Activated naive CD4-positive, alpha-beta T cell treated with Interleukin-2 at 50 U/mL for 16 hours (primary cell): ENCODE data around the gene ADGRA1.
"Not testable (repeated sequence)": the region's sequence is repeated elsewhere in the genome, so short reads cannot be mapped to it uniquely, and the experiment has no call there.

Experiments
- DNase-seq: peaks from one replicate; pipeline ENCODE4 v3.0.0-alpha.2; 2020

Gene ADGRA1

DNA sequence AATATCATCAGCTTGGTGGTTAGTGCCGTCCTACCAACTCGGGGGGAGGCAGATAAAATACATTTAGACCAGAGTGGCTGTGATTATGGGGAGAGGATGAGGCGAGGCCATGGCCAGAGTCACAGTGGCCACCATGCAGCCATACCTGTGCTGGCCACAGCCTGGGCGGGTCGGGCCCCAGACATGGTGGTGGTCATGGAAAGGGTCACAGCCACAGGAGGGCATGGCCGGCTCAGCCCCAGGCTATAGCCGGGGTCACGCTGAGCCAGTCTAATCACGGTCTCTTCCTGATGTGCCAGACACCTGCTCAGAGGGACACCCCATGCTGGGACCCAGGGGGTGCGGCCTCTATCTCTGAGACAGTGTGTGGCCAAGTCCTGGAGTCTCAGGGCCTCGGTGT is 10.2 kb downstream of the ADGRA1 start:
- no peak for DNase-seq

DNA sequence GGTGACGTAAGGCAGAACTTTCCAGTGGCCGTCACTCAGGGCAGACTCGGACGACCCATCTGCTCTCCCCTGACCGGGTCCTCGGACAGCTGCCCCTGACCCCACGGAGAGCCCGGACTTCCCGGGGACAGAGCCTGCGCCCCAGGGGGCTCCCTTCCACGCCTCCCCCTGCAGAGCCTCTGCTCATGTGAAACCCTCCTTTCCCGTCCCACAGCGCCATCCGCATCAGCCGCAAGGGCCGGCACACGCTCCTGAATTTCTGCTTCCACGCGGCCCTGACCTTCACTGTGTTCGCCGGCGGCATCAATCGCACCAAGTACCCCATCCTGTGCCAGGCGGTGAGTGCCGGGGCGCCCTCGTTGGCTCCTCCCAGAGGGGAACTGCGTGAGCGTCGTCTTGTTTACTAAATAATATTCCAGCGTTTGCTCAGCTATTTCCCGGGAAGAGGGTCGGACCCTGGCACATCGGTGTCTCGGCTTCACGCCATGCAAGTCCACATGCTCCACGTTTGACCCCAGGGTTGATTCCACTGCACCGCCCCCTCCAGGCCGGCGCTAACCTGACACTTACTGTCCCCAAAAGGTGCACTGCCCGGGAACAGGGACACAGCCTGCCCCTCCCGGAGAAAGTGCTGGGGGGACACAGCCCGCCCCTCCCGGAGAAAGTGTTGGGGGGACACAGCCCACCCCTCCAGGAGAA is 10.9 kb downstream of the ADGRA1 start:
- no peak for DNase-seq

DNA sequence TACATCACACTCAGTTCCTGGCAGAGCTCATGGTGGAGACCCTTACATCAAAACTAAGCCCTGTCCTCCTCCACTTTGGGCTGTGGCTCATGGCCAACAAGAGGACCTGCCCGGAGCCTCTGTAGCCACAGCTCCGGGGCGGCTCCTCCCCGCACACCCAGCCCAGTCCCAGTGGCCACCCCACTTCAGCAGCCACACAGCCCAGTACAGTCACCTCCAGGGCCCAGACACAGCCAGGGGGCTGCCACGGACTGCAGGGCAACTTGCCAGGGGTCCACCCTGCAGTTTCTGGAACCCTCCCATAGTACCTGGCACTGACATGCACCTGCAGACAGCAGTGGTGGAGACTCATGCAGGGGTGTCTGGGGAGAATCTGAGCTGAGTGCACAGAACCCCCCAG is 11.8 kb downstream of the ADGRA1 start:
- no peak for DNase-seq

DNA sequence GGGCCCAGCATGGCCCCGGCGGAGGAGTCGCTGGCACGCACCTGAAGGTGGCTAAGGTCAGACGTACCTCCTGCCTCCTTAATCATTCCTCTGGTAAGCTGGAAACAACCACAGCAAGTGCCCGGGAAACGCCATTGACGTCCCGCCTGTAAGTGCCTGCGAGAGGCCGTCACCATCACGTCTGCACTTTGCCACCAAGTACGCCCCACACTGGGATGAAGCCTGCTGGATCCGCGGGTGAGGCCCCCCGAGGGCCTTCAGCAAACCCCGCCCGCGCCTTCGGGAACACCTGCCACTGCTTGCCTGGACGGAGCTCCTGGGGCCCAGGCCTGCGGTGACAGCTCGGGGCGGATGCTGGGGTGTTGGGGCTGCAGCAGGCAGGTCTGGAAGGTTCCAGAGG is 12.5 kb downstream of the ADGRA1 start:
- no peak for DNase-seq

DNA sequence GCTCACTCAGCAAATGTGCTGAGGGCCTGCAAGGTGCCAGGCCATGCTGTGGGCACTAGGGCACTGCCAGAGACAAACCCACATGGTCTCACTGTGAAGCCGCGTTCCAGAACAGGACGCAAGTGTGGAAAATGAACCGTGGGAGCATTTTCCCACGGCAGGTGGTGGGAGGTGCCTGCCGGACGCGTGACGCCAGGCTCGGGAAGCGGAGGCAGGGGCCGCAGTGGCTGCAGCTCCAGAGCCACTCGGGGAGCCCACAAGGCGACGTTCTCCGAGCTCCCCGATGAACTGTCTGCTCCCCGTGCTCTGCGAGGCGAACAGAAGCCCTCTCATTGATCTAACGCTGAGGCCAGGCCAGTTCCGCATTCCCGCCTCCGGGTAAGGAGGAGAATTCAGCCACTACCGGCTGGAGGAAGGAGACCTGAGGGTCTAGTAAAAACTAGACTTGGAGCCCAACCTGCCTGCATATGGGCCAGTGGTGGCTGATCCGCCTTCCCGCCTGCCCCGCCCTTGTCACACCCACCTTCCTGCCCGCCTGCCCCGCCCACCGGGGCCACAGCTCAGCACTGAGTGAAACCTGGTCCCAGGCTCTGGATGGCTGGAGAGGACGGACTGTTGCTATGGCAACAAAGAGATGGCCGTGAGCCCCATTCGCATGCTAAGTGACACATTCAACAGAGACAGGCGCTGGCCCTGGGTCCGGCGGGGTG is 13.1 kb downstream of the ADGRA1 start:
- DNase-seq = peak; percentile 23

DNA sequence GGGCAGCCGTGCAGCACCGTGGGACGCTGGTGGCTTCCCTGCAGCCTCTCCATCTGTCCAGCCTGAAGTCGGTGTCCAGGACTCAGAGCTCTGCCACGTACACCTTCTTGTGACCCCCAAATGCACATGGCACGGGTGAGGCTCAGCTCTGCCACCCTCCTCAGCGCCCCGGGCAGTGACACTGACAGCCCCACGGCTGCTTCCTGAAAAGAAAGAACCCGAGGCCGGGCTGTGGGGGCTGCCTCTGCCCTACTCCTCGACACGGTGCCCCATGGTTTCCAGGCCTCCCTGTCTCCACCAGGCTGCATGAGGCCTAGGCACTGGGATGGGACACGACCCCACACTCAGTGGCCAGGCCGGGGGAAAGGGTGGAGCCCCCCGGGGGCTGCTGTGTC is 13.7 kb downstream of the ADGRA1 start:
- DNase-seq = no peak

DNA sequence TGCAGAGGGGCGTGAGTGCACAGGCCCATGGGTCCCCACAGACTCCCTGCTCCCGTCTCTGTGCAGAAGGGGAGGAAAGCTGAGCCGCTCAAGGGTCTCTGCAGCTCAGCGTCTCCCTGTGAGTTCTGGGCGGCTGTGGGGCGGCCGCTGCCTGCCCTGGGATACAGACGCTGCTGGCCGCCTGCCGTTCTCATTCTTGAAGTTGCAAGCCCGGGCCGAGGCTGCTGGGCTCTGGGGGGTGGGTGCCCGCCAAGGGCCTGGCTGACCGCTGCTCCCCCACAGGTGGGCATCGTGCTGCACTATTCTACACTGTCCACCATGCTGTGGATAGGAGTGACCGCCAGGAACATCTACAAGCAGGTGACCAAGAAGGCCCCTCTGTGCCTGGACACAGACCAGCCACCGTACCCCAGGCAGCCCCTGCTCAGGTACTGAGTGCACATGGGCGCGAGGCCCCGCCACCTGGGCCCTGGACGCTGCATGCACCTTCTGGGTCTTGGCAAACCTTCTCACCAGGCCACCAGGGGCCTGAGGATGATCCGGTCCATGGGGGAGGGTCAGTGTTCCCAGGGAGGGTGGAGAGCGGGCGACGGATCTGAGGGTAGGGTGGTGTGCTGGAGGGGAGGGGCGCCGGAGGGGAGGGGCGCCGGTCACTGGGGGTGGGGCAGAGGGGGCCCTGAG is 14.8 kb downstream of the ADGRA1 start:
- DNase-seq = no peak

DNA sequence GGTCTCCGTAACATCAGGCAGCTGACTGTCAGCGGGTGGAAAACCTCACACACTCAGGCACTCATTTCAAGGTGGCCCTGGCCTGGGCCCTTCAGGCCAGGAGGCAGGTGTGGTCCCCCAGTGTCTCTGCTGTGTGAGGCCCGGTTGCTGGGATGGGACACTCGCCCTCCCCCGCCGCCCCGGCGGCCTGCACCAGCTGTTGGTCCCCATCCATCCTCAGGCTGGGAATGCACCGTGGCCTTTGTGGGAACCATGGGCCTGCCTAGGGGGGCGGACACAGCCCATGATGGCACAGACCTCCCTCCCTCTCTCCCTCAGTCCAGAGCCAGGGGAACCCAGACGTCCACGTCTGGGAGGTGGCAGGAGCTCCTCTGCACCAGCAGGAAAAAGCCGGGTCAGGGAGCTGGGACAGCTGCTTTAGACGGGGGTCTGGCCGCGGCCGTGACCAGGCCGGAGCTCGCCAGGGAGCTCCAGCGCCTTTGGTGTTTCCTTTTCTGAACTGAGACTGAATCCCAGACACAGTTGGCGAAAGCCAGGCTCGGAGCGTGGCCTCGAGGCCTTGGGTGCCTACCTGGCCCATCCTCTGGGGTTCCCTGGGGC is 15.7 kb downstream of the ADGRA1 start:
- no peak for DNase-seq

DNA sequence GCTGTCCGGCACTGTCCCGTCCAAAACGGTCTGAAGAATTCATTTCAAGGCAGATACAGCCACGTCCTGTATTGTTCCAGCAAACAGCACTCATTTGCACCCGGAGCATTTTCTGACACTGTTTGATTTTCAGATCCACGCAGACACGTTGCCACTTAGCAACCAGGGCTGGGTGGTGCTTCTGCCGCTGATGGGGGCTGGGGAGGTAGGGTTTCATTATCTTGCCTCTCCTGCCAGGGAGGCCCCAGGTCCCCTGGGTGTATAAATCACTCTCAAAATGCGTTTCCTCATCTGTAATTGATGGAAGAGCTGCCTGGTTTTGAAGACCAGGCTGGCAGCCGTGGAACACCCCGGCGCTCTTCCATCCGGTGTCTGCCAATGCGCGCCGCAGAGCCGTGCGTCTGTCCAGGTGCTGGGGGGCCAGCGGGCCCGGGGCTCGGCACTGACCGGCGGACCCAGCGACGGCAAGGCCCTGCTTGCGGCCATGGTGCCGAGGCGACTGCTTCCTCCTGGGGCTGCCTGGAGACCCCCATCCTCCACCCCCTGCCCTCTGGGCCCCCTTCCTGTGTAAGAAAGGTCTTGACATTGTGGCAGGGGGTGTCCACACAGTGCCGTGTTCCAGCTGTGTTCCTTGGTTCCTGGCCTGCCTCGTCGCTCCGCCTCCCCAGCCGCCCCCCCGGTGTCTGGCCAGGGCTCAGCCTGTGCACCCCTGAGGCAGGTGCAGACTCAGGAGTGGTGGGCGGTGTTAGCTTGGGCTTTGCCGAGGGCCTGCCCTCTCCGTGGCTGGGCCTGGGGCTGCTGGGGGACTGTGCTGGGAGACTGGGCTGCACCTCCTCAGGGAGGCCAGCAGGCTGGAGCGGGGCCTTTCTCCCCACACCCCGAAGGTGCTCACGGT is 16.6 kb downstream of the ADGRA1 start:
- DNase-seq = no peak

DNA sequence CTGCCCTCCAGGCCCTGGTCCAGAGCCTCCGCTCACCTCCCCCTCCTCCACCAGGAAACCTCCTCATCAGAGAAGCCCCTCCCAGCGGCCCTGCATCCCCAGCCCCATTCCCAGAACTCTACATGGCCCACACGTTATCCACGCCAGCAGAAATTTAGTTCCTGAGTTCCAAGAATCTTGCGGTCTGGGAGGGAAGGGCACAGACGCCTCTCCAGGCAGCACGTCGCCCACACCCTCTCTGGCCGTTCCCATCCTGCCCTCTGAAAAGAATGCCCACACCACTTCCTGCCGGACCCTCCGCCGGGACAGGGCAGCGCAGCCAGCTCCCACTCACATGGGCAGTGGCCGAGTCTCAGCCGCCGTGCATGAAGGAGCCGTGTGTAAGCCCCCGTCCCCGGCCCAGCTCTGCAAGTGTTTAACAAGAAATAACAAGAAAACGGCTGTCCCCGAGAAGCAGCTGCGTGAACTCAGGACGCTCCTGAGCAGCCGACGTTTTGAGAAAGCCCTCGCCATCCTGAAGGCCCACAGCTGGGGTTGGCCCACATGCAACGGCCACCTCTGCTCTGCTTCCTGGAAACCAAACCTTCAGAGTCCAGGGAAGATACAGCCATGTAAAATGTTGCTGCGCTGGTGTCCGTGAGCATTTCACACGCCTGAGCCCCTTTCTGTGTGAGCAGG is 17.4 kb downstream of the ADGRA1 start:
- DNase-seq = no peak

DNA sequence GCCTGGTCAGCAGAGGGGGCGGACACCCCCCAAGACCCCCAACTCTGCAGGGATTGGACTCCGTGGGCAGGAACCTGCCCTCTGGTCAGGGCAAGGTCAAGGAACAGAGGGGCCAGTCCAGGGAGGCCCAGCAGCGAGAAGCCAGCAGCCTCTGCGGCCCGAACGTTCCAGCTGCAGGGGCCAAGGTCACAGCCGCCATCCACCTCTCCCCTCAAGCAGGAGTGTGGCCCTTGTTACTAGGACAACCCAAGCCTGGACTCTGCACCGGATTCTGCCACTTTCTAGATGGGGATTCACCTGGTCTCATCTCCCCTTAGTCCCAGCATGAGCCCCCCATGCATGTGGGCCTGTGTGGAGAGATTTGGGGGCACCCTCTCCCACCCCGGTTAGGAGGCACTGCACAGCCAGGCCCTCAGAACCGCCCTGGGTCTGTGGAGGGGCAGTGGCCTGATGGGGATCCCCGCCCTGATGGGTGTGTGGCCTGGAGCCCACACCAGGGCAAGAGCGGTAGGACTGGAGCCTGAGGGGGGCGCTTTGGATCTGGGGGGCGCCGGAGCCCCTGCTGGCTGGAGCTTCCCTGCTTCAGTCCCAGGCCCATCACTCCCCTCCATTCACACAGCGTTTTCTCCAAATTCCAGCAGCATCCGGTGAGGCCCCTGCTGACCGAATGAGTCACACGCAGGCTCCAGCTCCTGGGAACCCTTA is 18.1 kb downstream of the ADGRA1 start:
- no peak for DNase-seq

DNA sequence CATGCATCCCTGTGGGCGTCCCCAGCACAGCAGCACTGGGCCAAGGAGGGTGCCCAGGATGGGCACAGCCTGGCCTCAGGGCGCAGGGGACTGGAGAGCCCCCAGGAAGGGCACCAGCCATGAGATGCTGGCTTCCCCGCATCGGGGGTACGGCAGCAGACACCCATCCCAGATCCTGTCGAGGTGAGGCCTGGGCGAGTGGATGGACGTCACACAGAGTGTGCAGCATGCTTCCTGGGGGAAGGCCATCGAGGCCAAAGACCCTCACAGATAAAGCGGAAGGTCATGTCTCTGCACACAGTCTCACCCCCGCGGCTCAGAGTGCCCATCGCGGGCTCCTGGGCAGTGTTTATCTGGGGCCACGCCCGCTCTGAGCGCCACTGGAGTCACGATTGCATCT is 18.8 kb downstream of the ADGRA1 start:
- DNase-seq = no peak

DNA sequence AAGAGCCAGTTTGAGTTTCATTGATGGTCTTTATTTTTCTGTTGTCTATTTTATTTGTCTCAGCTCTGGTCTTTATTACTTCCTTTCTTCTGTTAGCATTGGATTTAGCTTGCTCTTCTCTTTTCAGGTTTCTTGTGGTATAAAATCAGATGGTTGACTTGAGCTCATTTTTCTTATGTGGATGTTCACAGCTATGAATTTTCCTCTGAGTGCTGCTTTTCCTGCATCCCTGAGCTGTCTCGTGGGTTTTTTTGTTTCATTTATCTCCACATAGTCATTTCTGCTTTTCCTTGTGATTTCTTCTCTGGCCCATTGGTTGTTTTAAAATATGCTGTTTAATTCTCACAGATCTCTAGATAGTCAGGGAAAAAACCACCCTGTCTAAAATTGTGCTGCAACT is 19.7 kb downstream of the ADGRA1 start:
- DNase-seq = no peak

DNA sequence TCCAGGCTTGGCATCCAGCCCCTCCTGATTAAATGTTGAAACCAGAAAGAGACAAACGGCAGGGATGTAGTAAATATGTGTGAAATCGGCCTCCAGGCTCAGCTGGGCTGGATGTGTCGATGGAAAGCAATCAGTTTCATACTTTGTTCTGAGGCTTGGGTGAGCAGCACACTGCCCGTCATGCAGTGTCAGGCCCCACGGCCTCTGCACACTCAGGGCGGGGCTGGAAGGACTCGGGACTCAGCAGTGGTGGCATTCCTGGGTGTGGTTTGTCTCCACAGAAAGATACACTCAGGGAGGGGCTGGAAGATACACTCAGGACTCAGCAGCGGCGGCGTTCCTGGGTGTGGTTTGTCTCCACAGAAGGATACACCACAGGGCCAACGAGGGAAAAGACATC is 22.0 kb downstream of the ADGRA1 start:
- DNase-seq = no peak

DNA sequence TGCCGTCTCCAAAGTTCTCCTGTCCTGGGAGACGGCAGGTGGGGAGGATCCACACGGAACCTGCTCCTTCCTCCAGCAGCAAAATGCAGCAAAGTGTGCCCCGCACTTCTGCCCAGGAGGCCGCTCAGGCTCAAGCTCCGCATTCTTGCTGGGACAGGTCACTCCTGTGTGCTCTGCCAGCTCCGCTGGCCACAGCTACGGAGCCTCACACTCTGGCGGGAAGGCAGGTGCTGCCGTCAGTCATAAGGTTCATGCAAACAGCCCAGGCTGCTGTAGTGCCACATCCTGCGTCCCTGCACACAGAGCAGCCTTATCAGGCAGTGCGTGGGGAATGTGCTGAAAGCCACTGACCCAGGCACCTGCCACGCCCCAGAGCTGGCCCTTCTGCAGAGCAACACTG is 22.4 kb downstream of the ADGRA1 start:
- DNase-seq = no peak

DNA sequence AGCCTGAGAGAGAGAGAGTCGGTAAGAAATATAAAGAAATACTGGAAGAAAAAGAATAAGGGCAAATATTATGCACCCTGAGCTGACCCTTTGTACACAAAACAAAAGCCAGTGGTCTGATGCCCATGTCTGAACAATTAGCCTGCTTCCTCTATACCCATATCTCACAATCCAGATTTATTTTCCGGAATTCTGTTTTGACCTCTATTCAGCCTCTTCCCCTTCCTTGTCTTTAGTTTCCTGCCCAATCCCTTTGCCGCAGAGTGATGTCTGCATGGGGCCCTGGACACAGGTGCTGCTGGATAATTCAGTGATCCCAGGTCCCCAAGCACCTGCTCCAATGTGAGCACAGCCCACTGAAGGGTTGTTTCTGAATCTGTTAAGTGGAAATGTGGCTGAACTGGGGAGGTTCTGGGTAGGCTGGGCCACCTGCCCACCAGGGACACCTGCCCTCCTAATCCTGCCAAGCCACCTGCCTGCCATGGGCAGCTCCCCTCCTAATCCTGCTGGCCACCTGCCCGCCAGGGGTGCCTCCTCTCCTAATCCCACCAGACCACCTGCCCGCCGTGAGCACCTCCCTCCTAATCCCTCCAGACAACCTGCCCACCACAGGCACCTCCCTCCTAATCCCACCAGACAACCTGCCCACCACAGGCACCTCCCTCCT is 23.0 kb downstream of the ADGRA1 start:
- DNase-seq = no peak

DNA sequence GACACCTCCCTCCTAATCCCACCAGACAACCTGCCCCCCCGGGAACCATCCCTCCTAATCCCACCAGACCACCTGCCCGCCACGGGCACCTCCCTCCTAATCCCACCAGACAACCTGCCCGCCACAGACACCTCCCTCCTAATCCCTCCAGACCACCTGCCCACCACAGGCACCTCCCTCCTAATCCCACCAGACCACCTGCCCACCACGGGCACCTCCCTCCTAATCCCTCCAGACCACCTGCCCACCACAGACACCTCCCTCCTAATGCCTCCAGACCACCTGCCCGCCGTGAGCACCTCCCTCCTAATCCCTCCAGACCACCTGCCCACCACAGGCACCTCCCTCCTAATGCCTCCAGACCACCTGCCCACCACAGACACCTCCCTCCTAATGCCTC is 23.9 kb downstream of the ADGRA1 start:
- DNase-seq = not testable (repeated sequence)

DNA sequence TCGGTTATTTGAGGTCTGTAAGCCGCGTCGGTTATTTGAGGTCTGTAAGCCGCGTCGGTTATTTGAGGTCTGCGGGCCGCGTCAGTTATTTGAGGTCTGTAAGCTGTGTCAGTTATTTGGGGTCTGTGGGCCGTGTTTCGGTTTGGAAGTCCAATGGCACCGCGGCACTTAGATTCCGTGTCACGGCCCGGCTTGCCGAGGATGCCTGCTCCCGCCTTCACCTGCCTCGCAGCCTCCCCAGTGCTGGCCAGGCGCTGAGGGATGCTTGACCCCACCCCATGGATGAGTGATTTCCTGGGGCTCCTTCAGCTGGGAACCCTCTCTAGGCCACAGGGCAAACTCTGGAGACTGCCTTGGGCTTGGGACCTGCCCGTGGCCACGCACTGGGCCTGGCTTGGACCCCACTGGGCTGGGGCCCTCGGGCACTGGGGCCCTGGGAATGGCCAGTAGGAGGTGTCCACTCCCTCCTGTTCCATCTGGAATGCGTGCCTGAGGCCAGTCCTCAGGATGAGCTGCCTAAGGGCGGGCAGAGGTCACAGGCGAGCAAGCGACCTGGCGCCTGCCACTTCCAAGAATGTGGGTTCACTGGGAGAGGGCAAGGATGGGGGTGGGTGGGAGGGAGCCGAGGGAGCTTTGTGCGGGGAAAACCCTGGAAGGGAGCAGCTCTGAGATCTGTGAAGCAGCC is 25.6 kb downstream of the ADGRA1 start:
- DNase-seq = no peak

DNA sequence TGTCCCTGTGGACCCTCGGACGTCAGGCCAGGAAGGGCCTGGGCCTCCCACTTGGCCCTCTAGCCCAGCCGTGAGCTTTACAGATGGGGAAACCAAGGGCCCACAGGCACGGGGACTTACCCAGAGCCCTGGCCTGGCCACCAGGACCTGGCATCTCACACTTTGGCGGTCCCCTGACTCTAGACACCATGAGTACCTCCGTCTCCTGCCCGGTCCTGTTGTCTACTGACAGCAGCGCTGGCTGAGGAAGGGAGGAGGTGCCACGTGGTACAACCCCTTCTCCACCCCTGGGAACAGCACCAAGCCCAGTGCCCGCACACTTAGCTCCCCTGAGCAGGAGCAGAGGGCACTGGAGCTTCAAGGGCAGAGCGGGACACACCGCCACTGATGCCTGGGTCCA is 26.1 kb downstream of the ADGRA1 start:
- no peak for DNase-seq

DNA sequence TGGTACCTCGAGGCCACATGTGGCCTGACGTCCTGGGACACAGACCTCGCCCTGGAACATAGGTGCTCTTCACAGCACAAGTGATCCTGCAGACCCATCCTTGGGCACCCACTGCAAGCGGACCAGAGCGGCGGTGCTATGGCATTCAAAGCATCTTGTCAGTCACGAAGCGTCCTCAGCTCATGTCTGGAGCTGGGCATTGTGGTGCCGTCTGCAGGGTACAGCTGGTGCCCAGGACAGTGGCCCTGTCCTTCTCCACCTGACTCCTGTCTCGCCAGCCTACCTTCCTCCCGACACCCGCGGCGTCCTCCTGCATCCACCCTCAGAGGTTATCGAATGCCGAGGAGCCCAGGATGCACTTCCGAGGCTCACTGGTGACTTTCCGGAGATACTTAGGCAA is 26.5 kb downstream of the ADGRA1 start:
- DNase-seq = no peak
